GM18505 (cell line): ENCODE measurements around the gene MED12.
"Not testable (repeated sequence)": the region's sequence is repeated elsewhere in the genome, so short reads cannot be mapped to it uniquely, and the experiment has no call there.

Experiments
- ATAC-seq: cut with Tn5 transposase; IDR thresholded peaks from one replicate; pipeline ENCODE4 v1.9.1; 2021; ENCODE audit not compliant: unreplicated experiment
- POLR2A ChIP-seq: IDR thresholded peaks from 4 replicates; pipeline ENCODE4 v1.6.1; 2011; ENCODE audit warnings: borderline replicate concordance; ENCODE audit not compliant: insufficient read depth, insufficient read length; ENCODE audit errors: extremely low read depth

Gene MED12

GRCh38 chrX:71177327-71177726 is 58.9 kb downstream of the MED12 start:
- ATAC-seq: no peak
- no peak for TF ChIP-seq POLR2A

GRCh38 chrX:71178908-71179307 is 60.5 kb downstream of the MED12 start:
- no peak for ATAC-seq
- TF ChIP-seq POLR2A: no peak

GRCh38 chrX:71180579-71181265 is 62.3 kb downstream of the MED12 start:
- ATAC-seq: not testable (repeated sequence)

GRCh38 chrX:71181558-71181909 is 63.1 kb downstream of the MED12 start:
- no peak for TF ChIP-seq POLR2A
- ATAC-seq: peak; percentile 31

- TF ChIP-seq POLR2A: peak; percentile 83
- ATAC-seq: peak; percentile 82
Observed at GRCh38 chrX:71181910-71182799, 63.8 kb downstream of the MED12 start.

- no peak for TF ChIP-seq POLR2A
- ATAC-seq: no peak
Observed at GRCh38 chrX:71182871-71183270, 64.5 kb downstream of the MED12 start.

GRCh38 chrX:71183341-71183740 is 64.9 kb downstream of the MED12 start:
- no peak for ATAC-seq
- TF ChIP-seq POLR2A: no peak

- no peak for ATAC-seq
- no peak for TF ChIP-seq POLR2A
Observed at GRCh38 chrX:71184092-71184491, 65.7 kb downstream of the MED12 start.

- ATAC-seq: no peak
- TF ChIP-seq POLR2A: no peak
Observed at GRCh38 chrX:71184803-71185495, 66.6 kb downstream of the MED12 start.

GRCh38 chrX:71191248-71191647 is 72.9 kb downstream of the MED12 start:
- no peak for ATAC-seq
- no peak for TF ChIP-seq POLR2A
